GM21528 (cell line): Measurements from ENCODE around the gene GLB1L2.
"Not testable (repeated sequence)": the region's sequence is repeated elsewhere in the genome, so short reads cannot be mapped to it uniquely, and the experiment has no call there.

ENCODE experiments used
- ATAC-seq: cut with Tn5 transposase; IDR thresholded peaks from one replicate; pipeline ENCODE4 v1.9.1; 2021; ENCODE audit warnings: mild to moderate bottlenecking, moderate library complexity; ENCODE audit not compliant: unreplicated experiment, low FRiP score

GLB1L2 gene

GRCh38 chr11:134331354-134332188, at the start of gene GLB1L2:
Gene GLB1L2, plus strand, starts transcription at chr11:134331988. Its CDS starts 74 bp downstream, at chr11:134332062.
- ATAC-seq: peak; percentile 87

GRCh38 chr11:134282121-134283045, 49.4 kb upstream of the GLB1L2 start:
- ATAC-seq: no peak

GRCh38 chr11:134283461-134284230, 48.1 kb upstream of the GLB1L2 start:
- ATAC-seq: no peak

- not testable (repeated sequence) for ATAC-seq
Observed at GRCh38 chr11:134284349-134284748, 47.4 kb upstream of the GLB1L2 start.

GRCh38 chr11:134287561-134287960, 44.2 kb upstream of the GLB1L2 start:
- ATAC-seq: no peak

GRCh38 chr11:134288486-134288885, 43.3 kb upstream of the GLB1L2 start:
- no peak for ATAC-seq

- no peak for ATAC-seq
Observed at GRCh38 chr11:134289167-134289566, 42.6 kb upstream of the GLB1L2 start.

- no peak for ATAC-seq
Observed at GRCh38 chr11:134289789-134290188, 42.0 kb upstream of the GLB1L2 start.

GRCh38 chr11:134290646-134291045, 41.1 kb upstream of the GLB1L2 start:
- ATAC-seq: no peak

GRCh38 chr11:134291196-134291595, 40.6 kb upstream of the GLB1L2 start:
- no peak for ATAC-seq

- ATAC-seq: no peak
Observed at GRCh38 chr11:134292661-134293060, 39.1 kb upstream of the GLB1L2 start.

GRCh38 chr11:134293119-134294113, 38.4 kb upstream of the GLB1L2 start:
- no peak for ATAC-seq

GRCh38 chr11:134294664-134295063, 37.1 kb upstream of the GLB1L2 start:
- no peak for ATAC-seq

GRCh38 chr11:134312223-134312622, 19.6 kb upstream of the GLB1L2 start:
- ATAC-seq: no peak

GRCh38 chr11:134312807-134313206, 19.0 kb upstream of the GLB1L2 start:
- ATAC-seq: no peak

GRCh38 chr11:134313379-134313778, 18.4 kb upstream of the GLB1L2 start:
- ATAC-seq: no peak

GRCh38 chr11:134313821-134314607, 17.8 kb upstream of the GLB1L2 start:
- ATAC-seq: no peak

GRCh38 chr11:134317103-134317502, 14.7 kb upstream of the GLB1L2 start:
- no peak for ATAC-seq

- ATAC-seq: not testable (repeated sequence)
Observed at GRCh38 chr11:134321373-134321772, 10.4 kb upstream of the GLB1L2 start.
